HepG2 (cell line): Measurements from ENCODE around the gene LYZL1.

Experiments used
- CTCF ChIP-seq: sonication (generic); formaldehyde crosslinking; IDR thresholded peaks from 2 replicates; pipeline ENCODE4 v1.5.0; 2020; ENCODE audit warnings: mild to moderate bottlenecking, missing genetic modification reagents, moderate library complexity
- FOXM1 ChIP-seq: sonication (generic); formaldehyde crosslinking; IDR thresholded peaks from 2 replicates; pipeline ENCODE4 v1.5.0; 2020; ENCODE audit warnings: missing genetic modification reagents
- HCFC1 ChIP-seq: fragments of 150-350 bp; IDR thresholded peaks from 2 replicates; pipeline ENCODE4 v1.6.1; 2014; ENCODE audit warnings: low read depth, low read length
- HNRNPUL1 ChIP-seq: fragments of 200-400 bp; formaldehyde crosslinking; IDR thresholded peaks from 2 replicates; pipeline ENCODE4 v1.6.1; 2017; ENCODE audit warnings: low read depth, mild to moderate bottlenecking, low read length, moderate library complexity
- ZNF615 ChIP-seq: sonication (generic); formaldehyde crosslinking; IDR thresholded peaks from 2 replicates; pipeline ENCODE4 v1.5.0; 2020; ENCODE audit warnings: mild to moderate bottlenecking, missing genetic modification reagents, borderline replicate concordance

- TF ChIP-seq CTCF (CRISPR knock-in tag): no peak
- TF ChIP-seq HNRNPUL1: no peak
- TF ChIP-seq ZNF615: no peak
- no peak for TF ChIP-seq HCFC1
- no peak for TF ChIP-seq FOXM1 (CRISPR knock-in tag)
Observed at GRCh38 chr10:29332061-29332760, 43.3 kb downstream of the LYZL1 start.
